HFFc6 (cell line): Measurements from ENCODE around the gene HAT1. TPM values are rescaled to one million over a fixed set of nuclear protein-coding genes. Genes with fewer than 3 reads are reported as not detected.

ENCODE experiments used
- DNase-seq: peaks from one replicate; pipeline ENCODE4 v3.0.0-alpha.2; 2018
- H3K27ac Mint-ChIP-seq: 2 replicates; pipeline ENCODE4 v1.8.0; 2020; ENCODE audit warnings: mild to moderate bottlenecking, mixed read lengths
- H3K27me3 Mint-ChIP-seq: 2 replicates; pipeline ENCODE4 v1.8.0; 2021; ENCODE audit warnings: mild to moderate bottlenecking, moderate library complexity, mixed read lengths; ENCODE audit not compliant: insufficient read depth
- H3K36me3 Mint-ChIP-seq: 2 replicates; pipeline ENCODE4 v1.8.0; 2021; ENCODE audit warnings: low read depth, mixed read lengths
- H3K4me1 Mint-ChIP-seq: 2 replicates; pipeline ENCODE4 v1.8.0; 2020; ENCODE audit warnings: low read depth, mixed read lengths
- H3K4me3 Mint-ChIP-seq: 2 replicates; pipeline ENCODE4 v1.8.0; 2020; ENCODE audit warnings: mild to moderate bottlenecking, moderate library complexity, mixed read lengths
- H3K9me3 Mint-ChIP-seq: 2 replicates; pipeline ENCODE4 v1.8.0; 2020; ENCODE audit warnings: mild to moderate bottlenecking, mixed read lengths
- CTCF ChIP-seq: fragments of 200-600 bp; sonication (generic); IDR thresholded peaks from 2 replicates; pipeline ENCODE4 v1.5.0; 2021; ENCODE audit warnings: antibody characterized with exemption, mild to moderate bottlenecking
- total RNA-seq, 6 experiments: library from RNA; stranded (reverse); fragmentation: NEBNext Ultra II Directional; extraction: Animal tissue kit (Norgen Biotek cat#: 25700); gene quantifications; 2 replicates in 1 of 6; 3 replicates in 5 of 6; pipeline ENCODE4 v1.2.3, GENCODE V29; 2021

Gene HAT1
- total RNA-seq, 6 experiments from 2014 or later: 40.3 to 65.1 (median 61.3) TPM

DNA sequence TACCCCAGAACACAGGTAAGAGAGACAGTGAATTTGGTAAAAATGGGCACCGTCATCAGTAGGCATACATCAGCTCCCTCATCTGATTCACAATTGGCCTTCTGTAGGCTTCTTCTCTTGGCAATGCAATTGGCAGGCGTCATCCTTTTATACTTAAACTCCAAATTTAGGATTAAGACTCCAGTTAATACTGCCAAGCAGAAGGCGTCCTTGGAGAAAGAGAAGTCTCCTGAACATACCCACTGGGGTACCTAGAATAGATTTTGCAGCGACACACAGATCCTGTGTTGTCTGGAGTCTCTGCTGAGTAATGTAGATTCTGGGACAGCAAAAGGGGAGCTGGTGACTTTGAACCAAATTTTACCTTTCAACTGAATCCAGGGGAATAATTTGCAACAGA lies 76.9 kb downstream of the HAT1 start:
- Mint-ChIP-seq H3K4me3 (peak overlapping the region; percentile 94), H3K27ac (peak overlapping the region; percentile 49; the same call in 1 of the 2 replicates), H3K36me3 (peaks cover 6% of the 10 kb centered on the region; the same call in 1 of the 2 replicates), H3K4me1 (peaks cover 37% of the 10 kb centered on the region), H3K9me3 (no peaks in the 10 kb centered on the region), H3K27me3 (no peaks in the 10 kb centered on the region; the same call in 1 of the 2 replicates)
- DNase-seq: no peak
- TF ChIP-seq CTCF: no peak

- Mint-ChIP-seq H3K9me3 (no peaks in the 10 kb centered on the region), H3K27me3 (no peaks in the 10 kb centered on the region; the same call in 1 of the 2 replicates), H3K27ac (peak within 1 kb of the TSS; percentile 89), H3K4me3 (peak within 1 kb of the TSS; percentile 94), H3K4me1 (peaks cover 37% of the 10 kb centered on the region), H3K36me3 (peaks cover 6% of the 10 kb centered on the region; the same call in 1 of the 2 replicates)
- DNase-seq: peak; percentile 85
- TF ChIP-seq CTCF: 0 out of 2 replicates have a peak, but pooled peaks have one; percentile 16
Measured at GRCh38 chr2:171999604-172000469, 77.6 kb downstream of the HAT1 start, which contains the start of gene METAP1D. METAP1D (plus strand) TSS chr2:171999953; CDS start chr2:171999970, 17 bp downstream.

DNA sequence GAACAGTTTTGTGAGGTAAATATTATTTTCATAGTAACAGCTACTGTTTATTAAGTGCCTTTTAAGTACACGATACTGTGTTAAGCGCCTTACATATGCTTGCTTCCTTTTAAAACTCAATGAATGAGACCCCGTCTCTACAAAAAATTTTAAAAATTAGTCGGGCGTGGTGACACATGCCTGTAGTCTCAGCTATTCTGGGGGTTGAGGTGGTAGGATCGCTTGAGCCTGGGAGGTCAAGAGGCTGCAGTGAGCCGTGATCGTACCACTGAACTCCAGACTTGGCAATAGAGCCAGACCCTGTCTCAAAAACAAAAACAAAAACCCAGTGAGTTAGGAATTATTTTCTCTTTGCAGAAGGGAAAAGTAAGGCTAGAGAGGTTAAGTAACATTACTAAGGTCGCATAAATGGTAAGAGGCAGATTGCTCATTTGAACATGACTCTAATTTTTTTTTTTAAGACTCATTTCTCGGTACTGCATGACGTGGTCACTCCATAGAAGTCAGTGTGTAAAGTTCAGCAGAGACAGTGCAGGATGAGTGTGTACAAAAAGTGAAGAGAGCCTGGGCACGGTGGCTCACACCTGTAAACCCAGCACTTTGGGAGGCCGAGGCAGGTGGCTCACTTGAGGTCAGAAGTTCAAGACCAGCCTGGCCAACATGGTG lies 78.6 kb downstream of the HAT1 start:
- Mint-ChIP-seq H3K4me3 (peak overlapping the region; percentile 94), H3K27me3 (no peaks in the 10 kb centered on the region; the same call in 1 of the 2 replicates), H3K9me3 (no peaks in the 10 kb centered on the region), H3K27ac (peak overlapping the region; percentile 89), H3K4me1 (peaks cover 31% of the 10 kb centered on the region), H3K36me3 (peaks cover 6% of the 10 kb centered on the region; the same call in 1 of the 2 replicates)
- no peak for TF ChIP-seq CTCF
- DNase-seq: no peak

DNA sequence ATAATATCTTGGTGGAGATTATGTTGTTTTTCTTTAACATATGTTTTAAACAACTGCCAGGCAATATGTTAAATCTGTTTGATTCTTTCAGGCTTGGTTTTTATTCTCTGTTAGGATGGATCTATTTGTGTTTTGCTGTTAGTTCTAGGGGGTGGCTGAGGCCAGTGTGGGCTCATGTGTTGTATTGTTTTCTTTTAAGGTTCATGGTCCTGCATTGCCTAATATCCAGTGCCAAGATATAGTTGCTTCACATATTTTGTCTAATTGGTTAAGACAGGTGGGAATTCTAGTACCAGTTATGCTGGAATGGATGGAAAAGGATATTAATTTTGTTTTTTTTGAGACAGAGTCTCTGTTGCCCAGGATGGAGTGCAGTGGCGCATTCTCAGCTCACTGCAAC lies 85.1 kb downstream of the HAT1 start:
- Mint-ChIP-seq H3K4me1 (peaks cover 25% of the 10 kb centered on the region), H3K36me3 (peaks cover 9% of the 10 kb centered on the region; the same call in 1 of the 2 replicates), H3K4me3 (no peak overlapping the region), H3K27ac (no peak overlapping the region), H3K27me3 (peaks cover 1% of the 10 kb centered on the region; the same call in 1 of the 2 replicates), H3K9me3 (no peaks in the 10 kb centered on the region)
- no peak for DNase-seq
- no peak for TF ChIP-seq CTCF

DNA sequence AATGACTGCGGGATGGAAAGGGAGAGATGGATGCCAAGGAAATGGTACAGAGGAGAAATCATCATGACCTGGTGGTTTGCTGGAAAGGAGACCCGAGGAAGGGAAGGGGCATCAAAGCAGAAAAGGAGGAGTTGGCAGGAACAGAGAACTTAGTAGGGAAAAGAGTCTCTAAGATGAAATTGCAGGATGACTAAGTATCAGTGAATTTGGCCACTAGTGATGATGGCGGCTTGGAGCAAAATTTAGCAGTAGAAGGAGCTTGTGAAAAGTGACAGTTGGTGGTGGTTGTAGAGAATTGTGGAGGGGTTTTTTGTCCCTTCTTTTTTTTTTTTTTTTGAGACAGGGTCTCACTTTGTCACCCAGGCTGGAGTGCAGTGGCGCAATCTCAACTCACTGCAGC lies 87.6 kb downstream of the HAT1 start:
- TF ChIP-seq CTCF: no peak
- DNase-seq: no peak
- Mint-ChIP-seq H3K27me3 (peaks cover 3% of the 10 kb centered on the region), H3K9me3 (no peaks in the 10 kb centered on the region), H3K4me3 (no peak overlapping the region), H3K36me3 (peaks cover 9% of the 10 kb centered on the region; the same call in 1 of the 2 replicates), H3K4me1 (peaks cover 26% of the 10 kb centered on the region), H3K27ac (no peak overlapping the region)
